DMS 273 (cell line): ENCODE measurements around the gene CCDC188.

ENCODE experiments used
- DNase-seq: peaks from one replicate; lab custom pipeline; 2025; ENCODE audit not compliant: unreplicated experiment; lab: John Stamatoyannopoulos, UW

CCDC188 gene

DNA sequence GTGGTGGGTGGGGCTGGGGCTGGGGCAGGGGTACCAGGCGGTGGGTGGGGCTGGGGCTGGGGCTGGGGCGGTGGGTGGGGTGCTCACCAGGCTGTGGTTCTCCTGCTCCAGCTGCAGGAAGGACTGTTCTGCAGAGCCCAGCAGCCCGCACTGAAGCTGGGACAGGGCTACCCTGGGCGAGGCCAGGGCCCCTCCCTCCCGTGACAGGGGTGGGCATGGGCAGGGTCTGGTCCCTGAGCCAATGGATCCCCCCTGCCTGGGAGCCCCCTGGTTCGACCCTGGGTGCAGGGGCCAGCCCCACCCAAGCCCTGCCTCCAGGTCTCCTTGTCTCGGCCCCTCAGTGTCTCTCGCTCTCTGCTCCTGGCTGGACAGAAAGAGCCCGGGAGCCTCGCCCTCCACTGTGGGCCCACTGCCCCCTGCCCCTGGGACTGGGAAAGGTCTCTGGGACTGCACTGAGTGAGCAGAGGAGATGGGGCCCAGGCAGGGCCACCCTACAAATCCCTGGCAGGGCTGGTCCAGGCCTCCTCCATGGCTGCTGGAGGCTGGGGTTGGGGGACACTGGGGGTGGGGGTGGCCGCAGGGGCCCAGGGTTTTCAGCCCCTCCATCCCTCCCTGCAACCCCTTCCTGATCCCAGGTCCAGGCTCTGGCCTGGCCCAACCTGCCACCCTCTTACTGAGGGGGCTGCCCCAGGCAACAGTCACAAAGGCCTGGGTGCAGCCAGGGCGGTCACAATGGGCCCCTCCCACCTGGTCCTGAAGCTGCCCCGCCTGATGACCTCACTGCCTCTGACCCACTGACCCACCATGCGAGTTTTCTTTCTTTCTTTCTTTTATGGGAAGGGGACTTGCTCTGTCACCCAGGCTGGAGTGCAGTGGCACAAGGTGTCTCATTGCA lies at the start of gene CCDC188:
CCDC188 (minus strand) TSS at position 675 of the 895 bp plus-strand sequence; CDS start at position 606, 69 bp downstream.
- DNase-seq, result no peak

GRCh38 chr22:20199906-20200305 lies 49.1 kb upstream of the CCDC188 start:
- no peak for DNase-seq

- no peak for DNase-seq
These were observed 48.6 kb upstream of the CCDC188 start for GRCh38 chr22:20199413-20199842.

- no peak for DNase-seq
These were observed 47.9 kb upstream of the CCDC188 start for GRCh38 chr22:20198557-20199319.

GRCh38 chr22:20197407-20198030 lies 46.7 kb upstream of the CCDC188 start:
- DNase-seq, result no peak

DNA sequence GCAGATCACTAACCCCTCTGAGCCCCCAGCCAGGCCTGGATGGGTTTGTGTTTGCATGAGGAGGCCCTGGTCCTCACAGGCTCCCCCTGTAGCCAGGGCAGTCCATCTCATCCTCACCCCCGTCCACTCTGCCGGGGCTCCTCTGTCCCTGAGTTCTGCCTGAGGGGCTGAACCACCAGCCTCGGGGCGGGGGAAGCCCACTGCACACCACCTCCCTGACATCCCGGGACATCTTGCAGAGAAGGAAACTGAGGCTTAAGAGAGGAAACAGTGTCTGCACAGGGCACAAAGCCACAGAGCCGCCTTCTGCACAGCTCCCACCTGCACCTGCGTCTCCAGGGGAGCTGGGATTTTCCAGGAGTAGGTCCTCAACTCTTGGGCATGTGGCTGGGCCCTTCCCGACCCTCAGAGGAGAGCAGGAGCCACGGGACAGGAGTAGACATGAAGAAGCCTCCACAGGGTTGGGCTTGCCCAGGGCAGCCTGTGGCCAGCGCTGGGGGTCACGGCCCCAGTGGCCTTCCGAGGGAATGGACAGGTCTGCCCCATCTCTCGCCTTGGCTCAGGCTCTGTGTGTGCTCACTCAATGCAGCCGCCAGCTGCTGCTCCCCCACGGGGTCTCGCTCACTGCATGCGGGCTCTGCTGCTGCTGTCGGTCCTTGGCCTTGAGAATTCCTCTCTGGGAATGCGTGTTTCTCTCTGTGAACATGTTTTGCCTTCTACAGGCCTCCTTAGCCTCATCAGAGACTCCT lies 45.4 kb upstream of the CCDC188 start:
- no peak for DNase-seq

DNA sequence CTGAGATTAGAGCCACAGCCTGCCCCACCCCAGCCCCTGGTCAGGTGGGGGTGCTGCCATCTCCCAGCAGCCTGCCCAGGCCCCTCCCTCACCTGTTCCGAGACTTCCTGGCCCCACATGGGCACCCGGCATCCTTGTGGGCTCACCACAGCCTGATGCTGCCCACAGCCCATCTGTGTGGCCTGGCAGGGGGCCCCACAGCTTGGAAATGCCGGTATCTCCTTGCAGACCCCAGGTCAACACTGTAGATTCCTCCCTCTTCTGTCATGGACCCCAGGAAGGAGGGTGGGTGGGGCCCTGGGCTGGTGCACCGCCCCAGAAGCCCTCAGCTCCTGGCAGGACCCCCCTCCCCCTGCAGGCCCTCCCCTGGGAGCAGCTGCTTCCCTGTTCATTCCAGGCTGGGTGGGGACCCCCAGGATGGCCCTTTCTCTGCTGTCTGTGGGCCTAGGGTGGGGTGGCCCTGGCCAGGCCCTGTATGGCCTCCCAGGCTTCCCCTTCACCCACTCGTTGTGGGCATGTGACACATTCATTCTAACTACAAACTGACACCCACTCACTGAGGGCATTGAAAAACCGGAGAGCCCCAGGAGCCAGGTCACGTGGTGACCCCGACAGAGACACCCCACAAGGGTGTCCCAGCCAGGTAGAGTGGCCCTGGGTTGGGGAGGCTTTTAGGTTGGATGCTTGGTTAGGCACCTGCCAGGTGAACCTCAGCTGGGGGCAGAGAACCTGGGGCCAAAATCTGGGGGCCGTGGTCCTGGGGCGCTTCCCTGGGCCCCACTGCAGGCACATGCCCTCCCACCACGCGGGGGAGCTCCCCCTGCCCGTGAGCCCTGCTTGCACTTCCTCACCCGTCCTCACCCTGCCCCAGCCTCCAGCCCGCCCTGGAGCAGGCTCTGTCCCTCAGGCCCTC lies 44.1 kb upstream of the CCDC188 start:
- DNase-seq, result no peak

- no peak for DNase-seq
These were observed 43.1 kb upstream of the CCDC188 start for GRCh38 chr22:20193761-20194494.

- no peak for DNase-seq
These were observed 42.3 kb upstream of the CCDC188 start for GRCh38 chr22:20192972-20193760.

GRCh38 chr22:20192293-20192971 lies 41.6 kb upstream of the CCDC188 start:
- no peak for DNase-seq

DNA sequence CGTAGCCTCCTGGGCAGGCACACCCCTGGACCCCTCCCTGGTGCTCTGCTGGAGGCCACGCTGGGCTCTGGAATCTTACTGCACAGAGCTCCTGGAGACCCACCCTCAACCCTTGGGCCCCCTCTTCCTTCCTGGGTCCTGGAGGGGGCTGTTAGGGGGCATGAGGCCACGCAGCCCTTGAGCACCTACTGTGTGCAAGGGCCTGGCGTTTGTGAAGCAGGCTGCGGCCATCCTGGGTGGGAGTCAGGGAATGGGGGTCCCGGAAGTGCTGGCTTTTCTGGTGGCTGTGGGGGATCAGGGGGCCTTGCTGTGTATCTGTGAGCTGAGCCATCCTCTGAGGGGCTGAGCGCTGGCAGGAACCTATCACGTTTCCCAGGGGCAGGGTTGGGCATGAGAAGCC lies 40.9 kb upstream of the CCDC188 start:
- DNase-seq, result no peak

DNA sequence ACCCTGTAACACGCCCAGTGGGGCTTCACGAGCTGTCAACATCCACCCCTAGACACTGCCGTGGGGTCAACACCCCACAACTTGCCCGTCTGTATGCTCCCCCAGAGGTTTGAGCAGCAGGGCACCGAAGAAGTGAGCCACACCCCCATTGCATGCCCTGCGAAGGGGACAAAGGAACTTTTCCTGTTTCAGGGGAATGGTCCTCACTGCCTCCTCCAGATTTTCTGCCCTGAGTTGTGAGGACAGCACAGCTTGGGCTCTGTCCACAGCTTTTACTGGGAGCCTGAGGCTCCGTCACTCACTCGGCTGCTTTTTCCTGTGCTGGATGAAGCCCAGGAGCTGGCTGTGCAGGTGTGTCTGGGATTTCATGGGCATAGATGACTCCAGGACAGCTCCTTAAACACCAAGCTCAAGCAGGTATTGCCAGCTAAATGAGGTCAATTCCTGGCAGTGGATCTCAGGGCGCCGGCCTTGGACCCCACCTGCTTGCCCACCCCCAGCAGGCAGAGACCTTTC lies 40.2 kb upstream of the CCDC188 start:
- DNase-seq, result no peak

DNA sequence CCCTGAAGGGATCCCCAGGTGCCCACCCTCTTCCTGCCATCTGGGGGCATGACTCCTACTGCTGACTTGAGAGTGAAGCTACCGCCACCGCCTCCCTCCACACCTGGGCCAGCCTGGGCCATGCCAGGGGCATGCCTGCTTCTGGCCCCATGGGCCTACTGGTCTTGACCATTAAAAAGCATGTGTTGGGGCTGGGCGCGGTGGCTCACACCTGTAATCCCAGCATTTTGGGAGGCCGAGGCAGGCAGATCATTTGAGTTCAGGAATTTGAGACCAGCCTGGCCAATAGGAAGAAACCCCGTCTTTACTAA lies 37.7 kb upstream of the CCDC188 start:
- no peak for DNase-seq

DNA sequence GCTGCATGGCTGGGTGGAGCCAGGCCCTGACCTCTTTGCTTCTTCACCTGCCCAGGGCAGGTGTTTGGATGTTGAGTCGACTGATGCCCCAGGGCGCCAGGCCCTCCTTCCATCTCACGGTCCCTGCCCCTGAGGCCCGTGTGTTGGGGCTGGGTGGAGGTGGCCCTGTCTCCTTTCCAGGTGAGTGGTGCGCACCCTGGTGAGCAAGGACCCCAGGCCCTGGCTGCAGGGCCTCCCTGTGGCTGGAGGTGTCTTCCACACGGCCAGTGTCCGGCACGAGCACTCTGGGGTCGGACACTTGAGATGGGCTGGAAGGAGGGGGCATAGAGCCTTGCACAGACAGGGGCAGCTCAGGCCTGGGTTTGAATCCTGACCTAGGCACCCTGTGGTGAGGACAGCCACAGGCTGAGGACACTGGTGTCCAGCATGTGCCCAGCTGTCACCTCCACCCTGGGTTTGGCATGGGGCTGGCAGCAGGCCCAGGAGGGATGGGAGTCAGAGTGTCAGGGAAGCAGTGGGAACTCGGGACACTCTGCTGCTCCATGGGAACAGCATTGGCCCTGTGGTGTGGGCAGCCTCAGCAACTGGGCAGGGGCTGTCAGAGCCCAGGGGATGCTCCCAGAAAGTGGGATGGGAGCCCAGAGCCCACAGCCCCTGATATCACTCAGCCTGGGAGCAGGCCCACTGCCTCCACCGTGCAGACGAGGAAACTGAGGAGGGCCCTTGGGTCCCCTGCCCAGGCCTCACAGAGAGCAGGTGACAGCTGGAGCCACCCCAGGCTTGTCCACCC lies 37.1 kb upstream of the CCDC188 start:
- no peak for DNase-seq

DNA sequence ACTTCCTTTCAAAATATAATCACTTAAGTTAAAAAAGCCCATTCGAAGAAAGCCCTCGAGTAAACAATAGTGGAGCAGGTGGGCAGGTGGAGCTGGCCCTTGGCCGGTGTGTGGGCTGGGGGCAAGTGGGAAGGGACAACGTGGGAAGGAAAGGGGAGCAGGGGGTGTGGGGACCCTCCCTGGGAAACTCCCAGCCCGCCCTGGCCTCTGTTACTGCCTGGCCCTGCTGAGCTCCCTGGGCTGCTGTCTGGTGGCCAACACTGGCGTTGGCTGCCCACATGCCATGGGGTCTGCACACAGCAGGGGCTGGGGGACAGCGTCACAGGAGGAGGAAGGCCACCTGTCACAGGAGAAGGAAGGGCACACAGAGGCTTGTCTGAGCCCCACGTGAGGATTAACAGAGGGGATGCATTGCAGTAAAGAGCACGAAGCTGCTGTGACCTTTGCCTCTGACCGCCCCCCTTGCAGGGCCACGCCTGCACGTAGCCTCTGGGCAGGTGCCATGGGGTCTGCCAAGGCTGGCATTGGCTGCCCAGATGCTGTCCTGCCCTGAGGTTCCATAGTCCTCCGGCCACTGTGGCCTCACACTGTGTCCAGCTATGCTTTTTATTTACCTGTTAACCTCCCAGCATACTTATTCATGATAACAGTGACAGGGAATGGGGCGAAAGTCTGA lies 36.2 kb upstream of the CCDC188 start:
- no peak for DNase-seq

DNA sequence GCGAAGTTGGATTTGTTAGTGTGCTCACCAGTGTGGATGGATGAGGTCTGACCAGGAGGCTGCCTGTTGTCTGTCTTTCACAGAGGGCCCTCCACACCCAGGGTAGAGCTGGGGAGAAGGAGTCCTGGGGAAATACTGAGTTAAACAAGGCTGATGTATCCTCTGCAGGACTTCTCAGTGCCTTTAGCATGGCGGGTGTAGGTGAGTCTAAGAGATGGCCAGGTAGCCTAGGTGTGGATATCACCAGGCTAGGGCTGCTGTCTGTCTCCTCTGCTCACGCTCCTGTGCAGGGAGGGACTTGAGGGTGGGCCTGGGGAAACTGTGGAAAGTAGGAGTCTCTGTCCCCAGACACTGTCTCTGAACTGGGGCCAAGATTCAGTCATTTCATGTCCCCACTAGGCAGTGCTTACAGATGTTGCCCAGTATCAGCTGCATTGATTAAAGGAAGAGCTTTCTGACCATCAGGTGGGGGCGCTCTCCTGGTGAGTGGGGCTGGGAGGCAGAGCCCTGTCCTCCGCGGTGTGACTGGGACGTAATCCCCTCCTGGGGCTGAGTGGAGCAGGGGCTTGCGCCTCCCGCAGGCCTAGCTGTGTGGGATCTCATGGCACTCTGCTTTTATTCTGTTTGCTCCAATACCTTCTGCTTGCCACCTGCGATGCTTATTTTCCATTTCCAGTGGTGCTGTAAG lies 35.5 kb upstream of the CCDC188 start:
- DNase-seq, result peak; percentile 21
